Nephron (organoid): ENCODE data around the gene MTNR1B.

Experiments used
- H3K27ac Mint-ChIP-seq, 3 experiments: 2 replicates each; pipeline ENCODE4 v1.8.0; 2020; ENCODE audit warnings: mixed read lengths in 3 of 3, mild to moderate bottlenecking in 2 of 3, moderate library complexity in 1 of 3
- H3K27me3 Mint-ChIP-seq: 2 replicates; pipeline ENCODE4 v1.8.0; 2021; ENCODE audit warnings: low read depth, mild to moderate bottlenecking, moderate library complexity, mixed read lengths
- H3K36me3 Mint-ChIP-seq: 2 replicates; pipeline ENCODE4 v1.8.0; 2020; ENCODE audit warnings: low read depth, mixed read lengths
- H3K4me1 Mint-ChIP-seq: 2 replicates; pipeline ENCODE4 v1.8.0; 2020; ENCODE audit warnings: mixed read lengths
- H3K4me3 Mint-ChIP-seq, 3 experiments: 2 replicates each; pipeline ENCODE4 v1.8.0; 2020; ENCODE audit warnings: mild to moderate bottlenecking in 3 of 3, mixed read lengths in 3 of 3, moderate library complexity in 2 of 3
- H3K9me3 Mint-ChIP-seq: 2 replicates; pipeline ENCODE4 v1.8.0; 2020; ENCODE audit warnings: mixed read lengths
- CTCF ChIP-seq, 3 experiments: fragments of 200-600 bp; sonication (generic); IDR thresholded peaks; one replicate each; pipeline ENCODE4 v1.5.0; 2021; ENCODE audit warnings: antibody characterized with exemption in 3 of 3; ENCODE audit not compliant: unreplicated experiment in 3 of 3

MTNR1B gene

GRCh38 chr11:92993004-92993403, 23.6 kb downstream of the MTNR1B start:
- Mint-ChIP-seq H3K4me1 (no peaks in the 10 kb centered on the region), H3K4me3 (no peak overlapping the region), H3K9me3 (peaks cover 15% of the 10 kb centered on the region), H3K36me3 (no peaks in the 10 kb centered on the region), H3K27ac (no peak overlapping the region), H3K27me3 (no peaks in the 10 kb centered on the region)
- TF ChIP-seq CTCF (IDR thresholded peaks at IDR 0.05; ENCODE audit: unreplicated experiment in 3 of 3): no peak

- H3K4me3 Mint-ChIP-seq: no peak overlapping the region
- H3K27ac Mint-ChIP-seq: no peak overlapping the region
- TF ChIP-seq CTCF (IDR thresholded peaks at IDR 0.05; ENCODE audit: unreplicated experiment in 3 of 3): no peak
- H3K4me1 Mint-ChIP-seq: peaks cover 7% of the 10 kb centered on the region
- H3K9me3 Mint-ChIP-seq: peaks cover 16% of the 10 kb centered on the region
- H3K27me3 Mint-ChIP-seq: no peaks in the 10 kb centered on the region
- no peaks in the 10 kb centered on the region for H3K36me3 Mint-ChIP-seq
Measured at GRCh38 chr11:93000511-93001476, 31.3 kb downstream of the MTNR1B start.

- no peak for TF ChIP-seq CTCF (IDR thresholded peaks at IDR 0.05; ENCODE audit: unreplicated experiment in 3 of 3)
- Mint-ChIP-seq H3K4me1 (peaks cover 10% of the 10 kb centered on the region), H3K9me3 (peaks cover 16% of the 10 kb centered on the region), H3K27me3 (no peaks in the 10 kb centered on the region), H3K36me3 (no peaks in the 10 kb centered on the region), H3K4me3 (no peak overlapping the region), H3K27ac (no peak overlapping the region)
Measured at GRCh38 chr11:93001806-93002205, 32.4 kb downstream of the MTNR1B start.

- H3K9me3 Mint-ChIP-seq: peaks cover 16% of the 10 kb centered on the region
Measured at GRCh38 chr11:93002380-93002779, 32.9 kb downstream of the MTNR1B start.

GRCh38 chr11:93005239-93005638, 35.8 kb downstream of the MTNR1B start:
- H3K27me3 Mint-ChIP-seq: no peaks in the 10 kb centered on the region
- H3K36me3 Mint-ChIP-seq: no peaks in the 10 kb centered on the region
- peaks cover 13% of the 10 kb centered on the region for H3K9me3 Mint-ChIP-seq
- H3K27ac Mint-ChIP-seq: peak overlapping the region in 2 of 3 experiments; percentile 62 to 81
- peaks cover 10% of the 10 kb centered on the region for H3K4me1 Mint-ChIP-seq
- TF ChIP-seq CTCF (IDR thresholded peaks at IDR 0.05; ENCODE audit: unreplicated experiment in 3 of 3): no peak
- peak overlapping the region in 1 of 3 experiments; percentile 66 for H3K4me3 Mint-ChIP-seq

More at GRCh38 chr11:93002380-93002779, 32.9 kb downstream of the MTNR1B start:
- no peak overlapping the region for H3K4me3 Mint-ChIP-seq
- H3K4me1 Mint-ChIP-seq: peaks cover 10% of the 10 kb centered on the region
- TF ChIP-seq CTCF (IDR thresholded peaks at IDR 0.05; ENCODE audit: unreplicated experiment in 3 of 3): no peak
- no peaks in the 10 kb centered on the region for H3K36me3 Mint-ChIP-seq
- no peak overlapping the region for H3K27ac Mint-ChIP-seq
- no peaks in the 10 kb centered on the region for H3K27me3 Mint-ChIP-seq
